ENCODE results near the gene GAP43. TPM values are rescaled to one million over a fixed set of nuclear protein-coding genes. Genes with fewer than 3 reads are reported as not detected.

The GAP43 gene
- polyA plus RNA-seq, 2 donors: 0.08 TPM

DNA sequence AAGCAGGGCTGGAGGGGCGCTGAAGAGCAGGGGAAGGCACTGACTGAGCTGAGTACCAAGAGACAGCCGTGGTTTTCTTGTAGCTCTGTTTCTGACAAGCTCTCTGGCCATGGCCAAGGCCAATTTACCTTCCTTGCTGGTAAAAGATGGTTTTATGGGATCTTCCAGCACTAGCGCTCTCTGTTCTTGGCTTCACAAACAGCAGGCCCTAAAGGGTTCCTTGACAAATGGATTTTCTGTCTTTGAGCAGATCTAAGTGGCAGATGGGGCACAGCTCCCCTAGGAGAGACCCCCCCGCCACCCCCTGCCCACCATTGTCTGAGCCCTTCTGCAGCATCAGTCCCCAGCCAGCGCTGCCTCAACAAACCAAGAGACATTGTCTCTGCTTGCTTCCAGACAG, 66.6 kb downstream of the GAP43 start:
- Histone ChIP-seq H3K9me3 (ENCODE audit: control insufficient read depth in 2 of 2, insufficient read depth in 1 of 2, low read depth in 1 of 2, low read length in 1 of 2) (no peaks in the 10 kb centered on the region), H3K27ac (ENCODE audit: low read depth in 2 of 2, low read length in 1 of 2) (no peak overlapping the region), H3K4me3 (ENCODE audit: low read depth in 1 of 2, low read length in 2 of 2) (no peak overlapping the region), H3K36me3 (ENCODE audit: control insufficient read depth in 2 of 2, insufficient read depth in 2 of 2, low read length in 1 of 2) (no peaks in the 10 kb centered on the region), H3K27me3 (ENCODE audit: control insufficient read depth in 1 of 2, insufficient read depth in 2 of 2, low read length in 2 of 2) (no peaks in the 10 kb centered on the region), H3K4me1 (ENCODE audit: control insufficient read depth in 2 of 2, insufficient read depth in 2 of 2, low read length in 1 of 2) (no peaks in the 10 kb centered on the region)
- 93% methylated on average over 5 of the region's 5 CpGs for WGBS, 2 donors

DNA sequence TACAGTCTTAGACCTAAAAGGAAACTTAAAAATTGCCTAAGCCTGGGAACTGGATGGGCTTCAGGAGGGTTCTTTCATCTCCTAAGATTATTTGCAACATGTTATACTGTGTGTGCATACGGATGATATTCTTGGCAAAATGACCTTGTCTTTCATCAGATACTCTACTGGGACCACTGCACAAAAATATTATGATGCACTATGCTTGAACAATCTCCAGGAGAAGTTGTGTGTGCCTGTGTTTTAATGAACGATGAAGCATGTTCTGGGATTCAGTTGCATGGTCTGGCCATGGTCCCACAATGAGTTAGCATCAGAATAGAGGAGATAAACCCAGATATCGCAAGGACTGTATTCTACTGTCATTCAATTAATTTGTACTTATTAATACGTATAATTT, 68.7 kb downstream of the GAP43 start:
- no peaks in the 10 kb centered on the region for H3K4me1 ChIP-seq (ENCODE audit: control insufficient read depth in 2 of 2, insufficient read depth in 2 of 2, low read length in 1 of 2)
- no peaks in the 10 kb centered on the region for H3K27me3 ChIP-seq (ENCODE audit: control insufficient read depth in 1 of 2, insufficient read depth in 2 of 2, low read length in 2 of 2)
- H3K4me3 ChIP-seq (ENCODE audit: low read depth in 1 of 2, low read length in 2 of 2): no peak overlapping the region
- no peaks in the 10 kb centered on the region for H3K36me3 ChIP-seq (ENCODE audit: control insufficient read depth in 2 of 2, insufficient read depth in 2 of 2, low read length in 1 of 2)
- no peaks in the 10 kb centered on the region for H3K9me3 ChIP-seq (ENCODE audit: control insufficient read depth in 2 of 2, insufficient read depth in 1 of 2, low read depth in 1 of 2, low read length in 1 of 2)
- 54 to 66% methylated on average over 4 of the region's 4 CpGs for WGBS, 2 donors
- H3K27ac ChIP-seq (ENCODE audit: low read depth in 2 of 2, low read length in 1 of 2): no peak overlapping the region

GRCh38 chr3:115692887-115693524, 69.7 kb downstream of the GAP43 start:
- Histone ChIP-seq H3K4me3 (ENCODE audit: low read depth in 1 of 2, low read length in 2 of 2) (no peak overlapping the region), H3K36me3 (ENCODE audit: control insufficient read depth in 2 of 2, insufficient read depth in 2 of 2, low read length in 1 of 2) (no peaks in the 10 kb centered on the region), H3K27ac (ENCODE audit: low read depth in 2 of 2, low read length in 1 of 2) (no peak overlapping the region), H3K4me1 (ENCODE audit: control insufficient read depth in 2 of 2, insufficient read depth in 2 of 2, low read length in 1 of 2) (no peaks in the 10 kb centered on the region), H3K27me3 (ENCODE audit: control insufficient read depth in 1 of 2, insufficient read depth in 2 of 2, low read length in 2 of 2) (no peaks in the 10 kb centered on the region), H3K9me3 (ENCODE audit: control insufficient read depth in 2 of 2, insufficient read depth in 1 of 2, low read depth in 1 of 2, low read length in 1 of 2) (no peaks in the 10 kb centered on the region)
- 21% methylated on average over 8 of the region's 8 CpGs for WGBS, 2 donors

DNA sequence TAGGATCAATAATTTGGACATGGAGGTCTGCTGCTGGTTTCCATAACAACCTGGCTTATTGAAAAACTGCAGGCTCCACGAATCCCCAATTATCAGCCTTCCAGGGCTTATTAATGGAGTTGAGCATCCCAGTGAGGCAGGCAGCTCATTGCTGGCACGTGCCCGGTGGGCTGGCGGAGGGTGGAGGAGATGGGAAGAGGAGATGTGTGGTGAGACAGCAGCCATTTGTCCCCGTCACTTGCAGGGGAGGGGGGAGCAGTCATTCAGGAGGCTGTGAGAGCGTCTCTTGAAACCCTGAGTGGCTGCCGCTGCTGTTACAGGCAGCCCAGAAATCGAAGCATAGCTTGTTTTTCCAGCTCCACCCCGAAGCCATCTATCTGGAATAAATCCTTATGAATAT, 70.6 kb downstream of the GAP43 start:
- Histone ChIP-seq H3K36me3 (ENCODE audit: control insufficient read depth in 2 of 2, insufficient read depth in 2 of 2, low read length in 1 of 2) (no peaks in the 10 kb centered on the region), H3K9me3 (ENCODE audit: control insufficient read depth in 2 of 2, insufficient read depth in 1 of 2, low read depth in 1 of 2, low read length in 1 of 2) (no peaks in the 10 kb centered on the region), H3K27me3 (ENCODE audit: control insufficient read depth in 1 of 2, insufficient read depth in 2 of 2, low read length in 2 of 2) (no peaks in the 10 kb centered on the region), H3K27ac (ENCODE audit: low read depth in 2 of 2, low read length in 1 of 2) (no peak overlapping the region), H3K4me3 (ENCODE audit: low read depth in 1 of 2, low read length in 2 of 2) (no peak overlapping the region), H3K4me1 (ENCODE audit: control insufficient read depth in 2 of 2, insufficient read depth in 2 of 2, low read length in 1 of 2) (no peaks in the 10 kb centered on the region)
- 67 to 78% methylated on average over 9 of the region's 9 CpGs for WGBS, 2 donors

GRCh38 chr3:115695090-115695489, 71.8 kb downstream of the GAP43 start:
- Histone ChIP-seq H3K27ac (ENCODE audit: low read depth in 2 of 2, low read length in 1 of 2) (no peak overlapping the region), H3K36me3 (ENCODE audit: control insufficient read depth in 2 of 2, insufficient read depth in 2 of 2, low read length in 1 of 2) (no peaks in the 10 kb centered on the region), H3K9me3 (ENCODE audit: control insufficient read depth in 2 of 2, insufficient read depth in 1 of 2, low read depth in 1 of 2, low read length in 1 of 2) (no peaks in the 10 kb centered on the region), H3K4me3 (ENCODE audit: low read depth in 1 of 2, low read length in 2 of 2) (no peak overlapping the region), H3K4me1 (ENCODE audit: control insufficient read depth in 2 of 2, insufficient read depth in 2 of 2, low read length in 1 of 2) (no peaks in the 10 kb centered on the region), H3K27me3 (ENCODE audit: control insufficient read depth in 1 of 2, insufficient read depth in 2 of 2, low read length in 2 of 2) (no peaks in the 10 kb centered on the region)

DNA sequence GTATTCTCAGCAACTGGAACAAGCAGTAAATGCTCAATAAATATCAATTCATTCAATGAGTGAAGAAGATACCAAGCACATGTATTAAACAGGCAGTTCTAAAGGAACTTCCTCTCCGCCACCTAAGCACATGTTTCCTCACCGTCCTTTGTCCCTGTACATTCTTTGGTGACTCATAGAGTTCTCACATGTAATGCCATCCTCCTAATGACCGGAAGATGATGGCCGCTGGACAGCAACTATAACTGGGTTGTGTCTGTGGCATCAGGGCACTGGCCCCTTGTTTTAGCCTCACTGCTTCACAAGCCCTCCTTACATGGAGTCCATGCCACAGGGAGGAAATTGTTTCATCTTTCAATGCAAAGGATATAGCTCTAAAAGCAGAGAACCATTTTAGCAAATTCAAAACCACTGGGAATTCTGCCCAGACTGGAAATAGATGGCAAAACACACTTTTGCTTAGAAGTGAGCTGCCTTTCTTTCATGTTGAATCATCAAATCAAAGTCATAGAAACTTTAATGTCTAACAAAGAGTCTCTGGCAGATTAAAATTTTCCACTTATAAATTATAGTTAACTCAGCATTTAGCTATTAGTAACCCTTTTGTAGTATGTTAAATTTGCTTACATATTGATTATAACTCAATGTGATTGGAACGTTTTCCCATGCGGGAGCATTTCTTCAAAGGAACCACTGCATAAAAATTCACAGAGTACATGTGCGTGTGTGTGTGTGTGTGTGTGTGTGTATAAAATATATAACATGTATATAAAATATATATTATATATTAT, 74.1 kb downstream of the GAP43 start:
- no peak overlapping the region for H3K4me3 ChIP-seq (ENCODE audit: low read depth in 1 of 2, low read length in 2 of 2)
- H3K36me3 ChIP-seq (ENCODE audit: control insufficient read depth in 2 of 2, insufficient read depth in 2 of 2, low read length in 1 of 2): no peaks in the 10 kb centered on the region
- 78 to 87% methylated on average over 7 of the region's 7 CpGs for WGBS, 2 donors
- H3K4me1 ChIP-seq (ENCODE audit: control insufficient read depth in 2 of 2, insufficient read depth in 2 of 2, low read length in 1 of 2): no peaks in the 10 kb centered on the region
- H3K27me3 ChIP-seq (ENCODE audit: control insufficient read depth in 1 of 2, insufficient read depth in 2 of 2, low read length in 2 of 2): no peaks in the 10 kb centered on the region
- no peaks in the 10 kb centered on the region for H3K9me3 ChIP-seq (ENCODE audit: control insufficient read depth in 2 of 2, insufficient read depth in 1 of 2, low read depth in 1 of 2, low read length in 1 of 2)
- H3K27ac ChIP-seq (ENCODE audit: low read depth in 2 of 2, low read length in 1 of 2): no peak overlapping the region

DNA sequence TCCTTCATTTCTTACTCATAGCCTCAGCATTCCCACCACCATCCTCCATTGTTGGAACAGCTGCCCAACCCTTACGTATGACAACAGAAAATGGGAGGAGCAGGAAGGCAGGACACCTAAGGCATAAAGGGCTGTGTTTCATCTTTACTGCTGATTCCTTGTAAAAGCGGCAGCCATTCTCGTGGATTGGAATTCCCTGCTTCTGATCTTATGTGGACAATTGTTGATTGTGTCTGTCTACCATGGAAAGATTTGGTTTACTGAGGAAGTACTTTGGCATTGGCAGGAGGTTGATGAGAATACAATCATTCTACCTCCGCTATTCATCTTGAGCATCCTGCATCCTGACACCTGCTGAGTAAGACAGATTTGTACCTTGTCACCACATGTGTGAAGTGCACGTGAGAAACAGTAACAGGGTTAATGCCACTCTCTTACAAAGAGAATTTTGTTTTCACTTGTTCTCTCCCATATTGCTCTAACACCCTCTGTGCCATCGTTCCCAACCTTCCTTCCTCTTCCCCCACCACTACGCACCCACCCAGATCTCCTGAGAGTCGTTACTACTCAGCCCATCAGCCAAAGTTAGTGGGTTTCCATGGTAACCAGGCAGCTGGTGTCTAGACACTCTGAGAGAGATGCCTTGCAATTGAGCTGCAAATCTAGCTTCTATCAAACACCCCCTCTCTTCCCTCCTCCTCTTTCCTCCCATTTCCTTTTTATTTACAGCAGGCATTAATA, 75.7 kb downstream of the GAP43 start:
- Histone ChIP-seq H3K9me3 (ENCODE audit: control insufficient read depth in 2 of 2, insufficient read depth in 1 of 2, low read depth in 1 of 2, low read length in 1 of 2) (no peaks in the 10 kb centered on the region), H3K4me3 (ENCODE audit: low read depth in 1 of 2, low read length in 2 of 2) (no peak overlapping the region), H3K27ac (ENCODE audit: low read depth in 2 of 2, low read length in 1 of 2) (no peak overlapping the region), H3K36me3 (ENCODE audit: control insufficient read depth in 2 of 2, insufficient read depth in 2 of 2, low read length in 1 of 2) (no peaks in the 10 kb centered on the region), H3K4me1 (ENCODE audit: control insufficient read depth in 2 of 2, insufficient read depth in 2 of 2, low read length in 1 of 2) (no peaks in the 10 kb centered on the region), H3K27me3 (ENCODE audit: control insufficient read depth in 1 of 2, insufficient read depth in 2 of 2, low read length in 2 of 2) (no peaks in the 10 kb centered on the region)
- WGBS, 2 donors: 65 to 66% methylated on average over 8 of the region's 8 CpGs

GRCh38 chr3:115699706-115700105, 76.4 kb downstream of the GAP43 start:
- no peak overlapping the region for H3K4me3 ChIP-seq (ENCODE audit: low read depth in 1 of 2, low read length in 2 of 2)
- H3K9me3 ChIP-seq (ENCODE audit: control insufficient read depth in 2 of 2, insufficient read depth in 1 of 2, low read depth in 1 of 2, low read length in 1 of 2): no peaks in the 10 kb centered on the region
- H3K27ac ChIP-seq (ENCODE audit: low read depth in 2 of 2, low read length in 1 of 2): no peak overlapping the region
- H3K4me1 ChIP-seq (ENCODE audit: control insufficient read depth in 2 of 2, insufficient read depth in 2 of 2, low read length in 1 of 2): no peaks in the 10 kb centered on the region
- no peaks in the 10 kb centered on the region for H3K27me3 ChIP-seq (ENCODE audit: control insufficient read depth in 1 of 2, insufficient read depth in 2 of 2, low read length in 2 of 2)
- H3K36me3 ChIP-seq (ENCODE audit: control insufficient read depth in 2 of 2, insufficient read depth in 2 of 2, low read length in 1 of 2): no peaks in the 10 kb centered on the region

- Histone ChIP-seq H3K9me3 (ENCODE audit: control insufficient read depth in 2 of 2, insufficient read depth in 1 of 2, low read depth in 1 of 2, low read length in 1 of 2) (no peaks in the 10 kb centered on the region), H3K36me3 (ENCODE audit: control insufficient read depth in 2 of 2, insufficient read depth in 2 of 2, low read length in 1 of 2) (no peaks in the 10 kb centered on the region), H3K27ac (ENCODE audit: low read depth in 2 of 2, low read length in 1 of 2) (no peak overlapping the region), H3K4me3 (ENCODE audit: low read depth in 1 of 2, low read length in 2 of 2) (no peak overlapping the region), H3K4me1 (ENCODE audit: control insufficient read depth in 2 of 2, insufficient read depth in 2 of 2, low read length in 1 of 2) (no peaks in the 10 kb centered on the region), H3K27me3 (ENCODE audit: control insufficient read depth in 1 of 2, insufficient read depth in 2 of 2, low read length in 2 of 2) (no peaks in the 10 kb centered on the region)
- WGBS, 2 donors: 98% methylated on average over 2 of the region's 2 CpGs
Measured at GRCh38 chr3:115702598-115702997, 79.3 kb downstream of the GAP43 start.
